Stimulated activated CD8-positive, alpha-beta memory T cell treated with anti-CD3 and anti-CD28 coated beads, Interleukin-2, amount 100 ng/mL, for 48 hours (primary cell): Measurements from ENCODE around the gene CAMK1G.

Source experiments
- DNase-seq, 2 donors: peaks; one replicate each; pipeline ENCODE4 v3.0.0-alpha.2; 2020; ENCODE audit warnings: low read depth in 2 of 2

CAMK1G gene

GRCh38 chr1:209565759-209566678 lies 17.5 kb upstream of the CAMK1G start:
- DNase-seq = peak; percentile 51 to 69

- DNase-seq = no peak
These were observed 15.8 kb upstream of the CAMK1G start for GRCh38 chr1:209567698-209568175.

- DNase-seq = peak; percentile 61 to 67
These were observed 13.9 kb upstream of the CAMK1G start for GRCh38 chr1:209569455-209570207.

- DNase-seq = no peak
These were observed 12.8 kb upstream of the CAMK1G start for GRCh38 chr1:209570743-209571142.

GRCh38 chr1:209576392-209577197 lies 6.9 kb upstream of the CAMK1G start:
- DNase-seq = peak; percentile 58 to 73

- DNase-seq = no peak
These were observed 6.2 kb upstream of the CAMK1G start for GRCh38 chr1:209577346-209577745.

GRCh38 chr1:209580577-209580976 lies 2.9 kb upstream of the CAMK1G start:
- DNase-seq = no peak

- DNase-seq = no peak
These were observed 738 bp downstream of the CAMK1G start for GRCh38 chr1:209584231-209584672.

- no peak for DNase-seq
These were observed 1.7 kb downstream of the CAMK1G start for GRCh38 chr1:209585197-209585596.

- DNase-seq = no peak
These were observed 2.2 kb downstream of the CAMK1G start for GRCh38 chr1:209585672-209586071.

GRCh38 chr1:209586221-209586740 lies 2.8 kb downstream of the CAMK1G start:
- DNase-seq = no peak

- no peak for DNase-seq
These were observed 4.3 kb downstream of the CAMK1G start for GRCh38 chr1:209587789-209588188.

GRCh38 chr1:209589440-209589839 lies 5.9 kb downstream of the CAMK1G start:
- DNase-seq = no peak

- DNase-seq = no peak
These were observed 6.3 kb downstream of the CAMK1G start for GRCh38 chr1:209589863-209590262.

GRCh38 chr1:209590405-209590804 lies 6.9 kb downstream of the CAMK1G start:
- no peak for DNase-seq

GRCh38 chr1:209593747-209594146 lies 10.2 kb downstream of the CAMK1G start:
- no peak for DNase-seq

GRCh38 chr1:209594440-209594839 lies 10.9 kb downstream of the CAMK1G start:
- DNase-seq = no peak

GRCh38 chr1:209595028-209595427 lies 11.5 kb downstream of the CAMK1G start:
- DNase-seq = no peak

- no peak for DNase-seq
These were observed 12.2 kb downstream of the CAMK1G start for GRCh38 chr1:209595599-209596285.

GRCh38 chr1:209597499-209597898 lies 14.0 kb downstream of the CAMK1G start:
- no peak for DNase-seq

- no peak for DNase-seq
These were observed 14.7 kb downstream of the CAMK1G start for GRCh38 chr1:209598227-209598626.
